ENCODE results near the gene VCX2. TPM values are rescaled to one million over a fixed set of nuclear protein-coding genes. Genes with fewer than 3 reads are reported as not detected.

VCX2 gene
- total RNA-seq = not detected in 2 replicates

GRCh38 chrX:8171169-8171568 is at the start of gene VCX2:
TSS of gene VCX2 (minus strand) at chrX:8171267. CDS start at chrX:8170643, 624 bp downstream.

Small RNAs within 50 kb of the gene (small RNA-seq; reads per million reads assigned to genes)
- gene MIR651 = 16.9 reads per million, percentile 95 among the genes with 10 or more reads in this experiment

Other genes starting within 250 kb of the VCX2 start
- gene PNPLA4, start 243.9 kb downstream of the VCX2 start, total RNA-seq = 11.4 and 28.3 TPM in 2 replicates

All from articular chondrocyte of knee joint (primary cell).